ENCODE results near the gene EPB41L2.

DNA sequence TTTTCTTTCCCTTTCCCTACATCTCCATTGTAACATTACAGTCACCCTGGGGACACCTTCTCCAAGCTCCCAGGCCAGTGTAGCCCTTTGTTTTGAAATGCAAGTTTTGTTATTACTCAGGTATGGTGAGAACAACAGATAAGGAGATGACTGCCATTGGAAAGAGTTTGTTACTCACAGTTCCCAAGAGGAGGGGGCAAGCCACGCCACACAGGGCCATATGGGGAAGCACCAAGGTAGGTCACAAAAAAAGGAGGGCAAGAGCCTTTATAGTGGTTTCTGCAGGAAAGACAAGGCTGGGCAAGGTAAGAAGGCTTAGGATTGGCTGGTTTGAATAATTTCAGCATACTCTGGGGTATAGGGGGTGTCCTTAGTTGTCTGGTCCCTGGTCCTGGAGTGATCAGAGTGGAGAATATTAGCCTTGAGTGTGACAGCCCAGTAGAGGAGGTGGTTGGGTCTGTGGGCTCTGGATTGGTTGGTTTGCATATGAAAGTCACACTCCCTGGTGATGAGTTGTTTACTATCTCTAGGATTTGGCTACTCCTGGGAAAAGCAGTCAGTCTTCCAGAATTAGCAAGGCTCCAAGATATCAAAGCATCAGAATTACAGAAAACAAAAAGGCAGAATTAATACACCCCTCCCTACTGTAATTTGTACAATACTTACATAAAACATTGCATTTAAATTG, 268.9 kb downstream of the EPB41L2 start:
- TF ChIP-seq, protein P1, sequence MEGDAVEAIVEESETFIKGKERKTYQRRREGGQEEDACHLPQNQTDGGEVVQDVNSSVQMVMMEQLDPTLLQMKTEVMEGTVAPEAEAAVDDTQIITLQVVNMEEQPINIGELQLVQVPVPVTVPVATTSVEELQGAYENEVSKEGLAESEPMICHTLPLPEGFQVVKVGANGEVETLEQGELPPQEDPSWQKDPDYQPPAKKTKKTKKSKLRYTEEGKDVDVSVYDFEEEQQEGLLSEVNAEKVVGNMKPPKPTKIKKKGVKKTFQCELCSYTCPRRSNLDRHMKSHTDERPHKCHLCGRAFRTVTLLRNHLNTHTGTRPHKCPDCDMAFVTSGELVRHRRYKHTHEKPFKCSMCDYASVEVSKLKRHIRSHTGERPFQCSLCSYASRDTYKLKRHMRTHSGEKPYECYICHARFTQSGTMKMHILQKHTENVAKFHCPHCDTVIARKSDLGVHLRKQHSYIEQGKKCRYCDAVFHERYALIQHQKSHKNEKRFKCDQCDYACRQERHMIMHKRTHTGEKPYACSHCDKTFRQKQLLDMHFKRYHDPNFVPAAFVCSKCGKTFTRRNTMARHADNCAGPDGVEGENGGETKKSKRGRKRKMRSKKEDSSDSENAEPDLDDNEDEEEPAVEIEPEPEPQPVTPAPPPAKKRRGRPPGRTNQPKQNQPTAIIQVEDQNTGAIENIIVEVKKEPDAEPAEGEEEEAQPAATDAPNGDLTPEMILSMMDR (IDR thresholded peaks at IDR 0.05; ENCODE audit: insufficient read depth, low read depth, low read length), result no peak
- no peak for TF ChIP-seq EZH2 (IDR thresholded peaks at IDR 0.05; ENCODE audit: insufficient read depth, low read length)
